Dedifferentiated amniotic fluid mesenchymal stem cell (primary cell): Measurements from ENCODE around the gene MYO5C.

ENCODE experiments used
- DNase-seq: peaks from one replicate; pipeline ENCODE4 v3.0.0-alpha.2; 2016; ENCODE audit errors: extremely low spot score

MYO5C gene

DNA sequence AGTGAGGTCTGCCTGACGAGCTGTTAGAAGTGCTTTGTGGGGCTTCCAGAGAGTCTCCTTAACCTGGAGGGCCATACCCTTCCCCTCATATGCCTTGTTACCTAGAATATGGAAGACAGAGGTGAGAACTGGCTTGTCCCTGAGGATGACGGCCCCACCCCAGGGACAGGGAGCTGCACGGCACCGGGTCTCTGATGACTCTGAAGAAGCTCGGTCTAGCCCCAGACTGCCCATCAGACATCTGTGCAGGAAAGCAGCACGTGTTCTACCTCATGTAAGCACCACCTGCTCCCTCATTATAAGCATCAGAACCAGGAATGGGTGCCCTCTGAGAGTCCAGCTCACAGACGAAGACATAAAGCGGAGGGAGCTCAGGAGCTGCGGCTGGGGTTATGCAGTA, 18.0 kb downstream of the MYO5C start:
- DNase-seq = no peak

DNA sequence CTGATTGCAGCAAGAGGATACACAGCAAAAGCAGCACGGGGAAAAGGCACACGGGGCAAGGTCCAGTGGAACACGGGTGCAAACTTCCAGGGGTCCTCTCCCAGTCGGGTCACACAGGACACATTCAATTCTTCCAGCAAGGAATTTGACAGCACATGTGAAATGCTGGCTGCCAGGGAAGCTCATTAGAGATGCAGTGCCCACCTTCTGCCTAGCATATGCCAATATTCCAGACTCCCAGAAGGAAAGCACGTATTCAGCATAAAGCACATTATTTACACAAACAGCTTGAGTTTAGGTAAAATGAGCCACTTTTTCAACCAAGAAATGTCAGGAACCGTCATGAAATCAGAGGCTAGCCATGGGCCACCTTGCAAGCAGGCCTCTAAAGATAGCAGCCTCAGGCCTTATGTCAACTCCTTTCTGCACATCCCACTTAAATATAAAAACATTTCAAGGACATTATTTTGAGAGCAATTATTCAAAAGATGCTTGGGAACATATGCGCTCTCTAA, 19.3 kb downstream of the MYO5C start:
- DNase-seq = no peak

DNA sequence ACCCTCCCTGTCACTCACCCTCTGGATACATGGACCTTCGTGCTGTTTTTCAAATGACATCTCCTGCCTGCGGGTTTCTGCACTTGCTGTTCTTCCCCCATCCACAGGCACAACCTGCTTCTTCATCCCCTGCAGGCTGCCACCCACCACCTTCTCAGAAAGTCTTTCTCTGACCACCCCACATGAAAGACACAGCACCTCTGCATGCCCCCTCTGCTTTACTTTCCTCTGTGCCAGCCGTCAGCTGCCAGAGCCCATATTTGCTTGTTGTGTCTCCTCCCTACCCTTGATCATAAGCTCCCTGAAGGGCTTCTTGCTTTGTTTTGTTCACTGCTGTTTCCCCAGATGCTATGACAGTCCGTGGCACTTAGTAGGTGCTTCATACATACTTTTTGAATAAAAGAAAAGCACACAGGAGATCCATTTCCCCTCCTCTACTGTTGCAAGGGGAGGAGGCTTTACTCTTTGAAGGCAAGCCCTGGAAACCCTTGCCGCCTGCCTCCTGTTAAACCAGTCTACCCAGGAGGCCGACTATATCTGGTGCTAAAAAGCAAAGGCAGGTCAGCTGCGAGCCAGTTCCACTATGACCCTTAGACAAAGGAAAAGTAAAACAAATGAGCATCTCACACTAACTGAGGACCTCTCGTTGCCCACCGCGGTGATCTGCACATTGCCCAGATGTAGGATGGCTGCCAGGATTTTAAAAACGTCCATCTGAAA, 31.9 kb downstream of the MYO5C start:
- no peak for DNase-seq

DNA sequence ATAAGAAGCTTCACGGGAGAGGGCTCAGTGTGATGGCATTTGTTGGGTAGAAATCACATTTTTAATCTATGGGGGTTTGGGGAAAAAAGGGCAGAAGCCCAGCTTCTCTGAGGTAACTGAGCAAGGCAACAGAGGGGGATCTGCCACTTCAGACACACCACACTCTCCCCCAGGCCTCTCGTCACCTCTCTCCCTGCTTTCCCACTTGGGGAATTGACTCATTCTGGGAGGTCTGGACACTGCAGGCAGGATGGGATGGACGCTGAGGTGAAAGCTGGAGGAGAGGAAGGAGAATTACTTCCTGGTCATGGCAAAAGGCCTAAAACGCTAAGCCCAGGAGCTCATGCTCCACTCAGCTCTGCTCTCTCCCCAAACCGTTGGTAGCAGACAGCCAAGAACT, 33.2 kb downstream of the MYO5C start:
- DNase-seq = no peak

DNA sequence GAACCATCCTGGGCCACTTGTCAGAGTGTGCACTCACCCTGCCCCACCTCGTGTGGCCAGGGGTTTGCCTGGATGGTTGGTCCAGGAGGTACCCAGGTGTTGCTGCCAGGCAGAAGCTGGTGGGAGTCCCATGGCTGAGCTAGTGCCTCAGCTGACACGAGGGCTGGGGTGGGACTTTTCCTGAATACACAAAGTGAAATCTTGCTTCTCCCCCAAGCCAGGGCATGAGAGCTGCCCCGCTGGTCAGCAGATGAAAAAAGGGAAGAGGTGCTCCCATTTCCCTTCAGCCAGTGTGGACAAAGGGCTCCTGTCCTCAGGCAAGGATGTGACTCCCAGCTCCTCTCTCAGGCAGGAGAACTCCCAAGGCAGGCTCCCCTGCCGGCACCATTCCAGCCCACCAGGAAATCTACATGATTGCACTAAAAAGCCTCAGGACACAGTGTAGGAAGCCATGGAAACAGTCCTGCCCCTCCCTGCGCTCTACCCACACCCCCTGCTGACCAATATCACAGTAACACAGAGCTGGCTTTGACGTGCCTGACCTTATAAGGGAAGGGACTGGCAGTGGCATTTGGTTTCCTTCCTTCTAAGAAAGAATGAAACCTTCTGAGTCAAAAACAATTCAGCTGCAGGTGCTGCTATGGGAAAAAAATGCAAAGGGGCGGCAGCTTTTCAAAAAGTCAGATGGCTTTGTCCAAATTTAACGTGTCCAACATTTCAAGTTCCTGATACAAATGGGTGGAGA, 33.9 kb downstream of the MYO5C start:
- peak; percentile 62 for DNase-seq

DNA sequence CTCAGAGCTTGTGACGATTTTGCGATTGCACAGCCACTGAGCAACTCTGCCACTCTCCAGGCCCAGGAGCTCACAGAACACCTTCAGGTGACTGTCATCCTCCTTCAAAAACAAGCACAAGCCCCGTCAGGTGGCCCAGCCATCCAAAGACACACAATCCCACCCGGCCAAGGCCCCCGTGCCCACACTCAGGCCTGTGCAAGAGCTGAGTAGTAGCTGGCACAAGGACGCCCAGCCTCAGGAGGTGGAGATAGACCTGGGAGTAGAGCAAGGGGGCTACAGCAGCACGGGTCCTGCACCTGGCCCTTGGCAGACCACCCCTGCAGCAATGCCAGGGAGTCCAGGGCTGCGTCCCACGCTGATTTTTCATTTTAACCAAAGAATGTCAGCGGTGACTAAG, 34.6 kb downstream of the MYO5C start:
- DNase-seq = no peak

DNA sequence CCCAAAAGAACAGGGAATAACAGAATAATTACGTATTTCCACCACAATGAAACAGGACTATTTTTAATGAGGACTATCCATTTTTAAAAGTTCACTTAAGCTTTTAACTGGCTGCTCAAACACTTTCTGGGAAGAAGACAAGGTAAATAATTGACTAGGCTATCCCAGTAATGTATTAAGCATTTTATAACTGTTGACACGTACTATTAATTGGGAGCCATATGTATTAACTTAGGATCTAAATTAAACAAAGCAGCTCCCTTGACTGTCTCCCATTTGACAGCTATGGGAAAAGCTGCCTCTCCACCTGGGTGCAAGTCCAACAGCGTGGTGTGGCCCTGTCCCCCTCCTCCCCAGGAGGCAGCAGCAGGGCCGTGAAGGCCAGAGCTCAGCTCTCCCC, 36.1 kb downstream of the MYO5C start:
- DNase-seq = no peak

DNA sequence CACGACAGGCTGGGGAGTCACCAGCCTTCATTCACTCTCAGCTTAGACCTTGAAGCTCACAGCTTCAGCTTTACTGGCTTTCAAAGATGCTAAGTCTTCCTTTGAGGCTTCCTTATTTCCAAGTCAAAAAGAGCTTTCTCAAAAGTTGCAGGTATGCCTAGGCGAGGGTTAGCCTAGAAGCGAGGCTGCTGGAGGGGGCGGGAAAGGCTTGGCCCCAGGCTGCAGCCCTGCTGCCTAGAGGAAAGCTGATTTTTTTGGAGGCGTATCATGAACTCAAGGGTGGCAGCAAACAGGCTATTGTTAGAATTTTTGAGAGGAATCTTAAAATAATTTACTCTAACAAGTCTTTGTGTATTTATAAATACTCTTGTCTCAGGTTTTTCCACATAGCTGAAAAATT, 37.1 kb downstream of the MYO5C start:
- DNase-seq = no peak

DNA sequence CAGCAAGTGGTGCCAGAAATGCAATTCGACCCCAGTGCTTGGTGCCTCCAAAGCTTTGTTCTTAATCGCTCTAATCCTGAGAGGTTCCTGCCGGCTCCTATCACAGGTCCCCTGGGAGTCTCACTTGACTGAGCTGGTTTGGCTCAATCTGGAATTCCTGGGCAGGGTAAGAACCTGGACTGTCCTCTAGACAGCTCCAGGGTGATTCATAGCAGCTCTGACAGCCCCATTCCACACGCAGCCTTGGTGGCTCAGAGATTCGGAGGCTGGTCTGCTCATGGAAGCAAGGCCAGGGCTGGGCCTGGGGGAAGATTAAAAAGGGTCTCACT, 37.9 kb downstream of the MYO5C start:
- no peak for DNase-seq

DNA sequence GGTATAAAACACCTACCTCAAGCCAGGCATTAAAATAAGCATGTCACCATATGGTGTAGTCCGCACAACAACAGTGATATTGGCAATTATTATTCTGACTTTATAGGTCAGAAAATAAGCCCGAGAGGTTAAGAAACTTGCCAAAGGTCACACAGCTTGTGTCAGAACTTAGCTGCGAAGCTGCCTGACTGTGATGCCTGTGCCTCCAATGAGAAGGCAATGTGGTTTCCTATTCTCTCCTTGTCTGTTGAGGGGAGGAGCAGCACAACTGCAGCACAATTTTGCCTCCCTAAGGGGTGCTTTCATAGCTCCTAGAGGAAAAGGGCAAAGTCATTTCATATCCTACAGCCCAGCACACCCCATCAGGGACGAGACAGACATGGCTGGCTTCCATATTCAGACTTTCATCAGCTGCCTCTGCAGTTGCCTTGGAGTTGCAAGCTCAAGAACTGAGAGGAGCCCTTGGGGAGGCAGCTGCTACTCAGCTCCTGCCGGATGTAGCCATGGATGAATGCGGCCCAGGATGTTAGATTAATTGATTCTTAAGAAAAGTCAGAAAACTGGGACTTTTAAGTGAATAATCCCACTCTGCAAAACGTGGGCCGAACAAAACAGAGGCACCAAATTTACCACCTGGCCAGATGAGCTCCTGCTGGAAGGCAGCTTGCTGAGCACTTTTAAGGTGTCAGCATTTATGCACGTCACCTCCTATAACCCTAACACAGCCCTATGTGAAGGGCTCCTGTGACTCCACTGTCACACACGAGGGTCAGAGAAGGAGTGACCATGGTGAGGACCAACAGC, 38.5 kb downstream of the MYO5C start:
- no peak for DNase-seq

DNA sequence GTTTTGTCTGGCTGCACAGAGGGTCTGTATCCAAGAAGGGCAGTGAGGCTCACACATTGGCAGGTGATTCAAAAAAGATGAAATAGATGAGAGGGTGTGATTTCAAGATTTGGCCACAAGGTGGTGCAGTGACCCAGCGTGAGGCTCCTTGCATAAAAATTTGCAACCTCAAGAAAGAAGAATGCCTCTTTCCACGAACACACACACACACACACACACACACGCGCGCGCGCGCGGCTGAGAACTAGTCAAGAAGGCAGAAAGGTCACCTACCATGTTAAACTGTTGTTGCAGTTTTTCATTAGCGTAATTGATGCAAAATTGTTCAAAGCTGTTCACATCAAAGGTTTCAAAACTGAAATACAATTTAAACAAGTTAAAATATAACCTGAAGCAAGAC, 39.2 kb downstream of the MYO5C start:
- peak; percentile 81 for DNase-seq

DNA sequence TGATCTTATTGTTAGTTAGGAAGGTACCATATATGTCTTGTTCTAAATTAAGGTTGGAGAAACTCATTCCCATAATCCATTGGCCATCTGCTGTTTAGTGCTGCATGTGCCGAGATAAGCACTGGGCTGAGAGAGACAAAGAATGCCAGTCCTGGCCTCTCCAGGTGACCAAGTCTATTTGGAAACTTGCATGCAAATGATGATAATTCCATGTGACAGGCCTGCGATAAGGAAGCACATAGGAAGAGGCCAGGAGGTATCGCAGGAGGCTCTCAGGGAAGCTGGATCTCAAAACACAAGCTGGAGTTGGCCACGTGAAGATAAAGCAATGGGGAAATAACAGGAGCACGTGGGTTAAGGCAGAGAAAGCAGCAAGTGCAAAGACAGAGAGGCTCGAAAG, 39.7 kb downstream of the MYO5C start:
- no peak for DNase-seq

DNA sequence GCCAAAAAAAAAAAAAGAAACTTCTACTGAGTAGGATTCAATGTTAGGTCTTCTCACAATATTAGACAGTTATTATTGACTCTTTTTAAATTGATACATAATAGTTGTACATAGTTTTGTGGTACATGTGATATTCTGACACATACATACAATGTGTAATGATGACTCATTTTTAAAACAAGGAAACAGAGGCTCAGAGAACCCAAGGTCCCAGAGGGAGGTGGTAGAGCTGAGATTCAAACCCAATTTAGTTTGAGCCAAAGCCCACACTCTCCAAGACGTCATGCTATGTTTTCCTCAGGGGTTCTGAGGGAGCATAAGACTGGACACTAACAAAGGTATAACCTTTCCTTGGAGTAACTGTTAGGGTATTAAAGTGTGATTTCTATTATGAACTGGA, 40.6 kb downstream of the MYO5C start:
- no peak for DNase-seq

DNA sequence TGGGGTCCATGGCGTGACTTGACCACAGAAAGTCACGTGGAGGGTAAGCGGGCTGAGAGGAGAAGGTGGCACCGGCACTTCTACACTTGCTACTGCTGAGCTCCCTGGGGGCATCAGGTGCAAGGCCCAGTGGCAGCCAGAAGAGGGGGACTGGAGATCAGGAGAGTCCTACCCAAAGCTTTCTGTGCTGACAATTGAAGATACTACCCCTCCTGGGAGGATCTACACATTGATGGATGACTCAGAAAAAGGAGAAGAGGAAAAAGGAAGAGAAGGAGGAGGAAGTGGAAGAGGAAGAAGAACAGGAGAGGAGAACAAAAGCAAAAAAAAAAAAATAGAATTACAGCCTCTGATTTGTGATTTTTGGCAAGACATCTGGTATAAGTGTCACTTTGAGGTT, 41.2 kb downstream of the MYO5C start:
- no peak for DNase-seq

DNA sequence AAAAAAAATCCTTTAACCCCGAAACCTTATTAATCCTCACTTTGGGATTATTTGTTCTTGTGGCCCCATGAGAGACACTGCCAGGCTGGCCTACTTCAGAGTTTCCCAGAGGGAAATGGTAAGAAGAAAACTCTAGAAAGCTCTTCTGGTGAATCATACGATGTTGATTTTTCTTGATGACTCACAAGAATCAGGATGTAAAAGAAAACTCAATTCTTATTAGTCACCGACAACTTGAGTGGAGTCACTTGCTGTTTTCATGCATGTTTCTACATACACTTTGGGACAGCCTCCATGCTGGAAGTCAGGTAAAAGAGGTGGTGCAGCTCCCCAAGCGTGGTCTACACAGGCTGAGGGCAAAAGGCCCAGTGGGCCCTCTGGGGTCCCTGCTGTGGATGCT, 42.8 kb downstream of the MYO5C start:
- DNase-seq = peak; percentile 91

DNA sequence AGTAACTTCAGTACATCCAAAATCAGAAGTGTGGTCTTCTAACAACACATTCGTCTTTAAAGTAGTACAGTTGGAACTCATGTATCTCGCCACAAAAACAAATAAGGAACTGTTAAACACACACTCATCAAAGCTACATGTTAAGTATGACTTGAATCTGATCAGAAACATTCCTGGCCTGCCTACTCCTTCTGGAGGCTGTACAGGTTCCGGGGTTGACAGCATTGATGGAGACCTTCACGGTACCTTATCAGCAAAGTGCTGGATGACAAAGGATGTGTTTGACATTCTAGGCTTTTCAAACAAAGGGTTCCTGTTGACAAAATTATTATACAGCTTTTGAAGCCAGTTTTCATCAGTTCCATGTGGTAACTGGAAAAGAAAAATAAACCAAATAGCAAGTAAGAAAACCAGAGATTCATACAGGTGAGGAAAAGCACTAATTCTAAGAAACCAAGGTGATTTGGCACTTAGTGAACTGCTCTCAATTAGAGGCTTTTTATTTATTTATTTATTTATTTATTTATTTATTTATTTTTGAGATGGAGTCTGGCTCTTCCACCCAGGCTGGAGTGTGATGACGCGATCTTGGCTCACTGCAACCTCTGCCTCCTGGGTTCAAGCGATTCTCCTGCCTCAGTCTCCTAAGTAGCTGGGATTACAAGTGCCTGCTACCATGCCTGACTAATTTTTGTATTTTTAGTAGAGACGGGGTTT, 44.3 kb downstream of the MYO5C start:
- DNase-seq = no peak

DNA sequence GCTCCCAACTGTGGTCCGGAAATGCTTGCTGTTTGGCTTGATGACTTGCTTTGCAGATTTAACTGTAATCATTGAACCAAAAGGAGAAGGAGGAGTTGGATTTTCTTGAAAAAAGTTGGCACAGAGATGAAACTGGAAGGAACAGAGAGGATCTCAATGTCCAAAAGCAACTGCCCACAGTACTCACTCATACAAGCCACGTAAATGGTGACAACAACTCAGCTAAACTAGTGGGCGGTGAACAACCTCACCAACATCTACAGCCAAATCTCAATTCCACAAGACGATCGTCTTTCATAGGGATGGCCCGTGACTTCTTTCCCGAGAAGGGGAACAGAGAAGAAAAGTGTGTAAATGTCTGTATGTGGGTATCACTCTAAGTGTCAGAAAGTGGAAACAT, 48.1 kb downstream of the MYO5C start:
- DNase-seq = no peak

DNA sequence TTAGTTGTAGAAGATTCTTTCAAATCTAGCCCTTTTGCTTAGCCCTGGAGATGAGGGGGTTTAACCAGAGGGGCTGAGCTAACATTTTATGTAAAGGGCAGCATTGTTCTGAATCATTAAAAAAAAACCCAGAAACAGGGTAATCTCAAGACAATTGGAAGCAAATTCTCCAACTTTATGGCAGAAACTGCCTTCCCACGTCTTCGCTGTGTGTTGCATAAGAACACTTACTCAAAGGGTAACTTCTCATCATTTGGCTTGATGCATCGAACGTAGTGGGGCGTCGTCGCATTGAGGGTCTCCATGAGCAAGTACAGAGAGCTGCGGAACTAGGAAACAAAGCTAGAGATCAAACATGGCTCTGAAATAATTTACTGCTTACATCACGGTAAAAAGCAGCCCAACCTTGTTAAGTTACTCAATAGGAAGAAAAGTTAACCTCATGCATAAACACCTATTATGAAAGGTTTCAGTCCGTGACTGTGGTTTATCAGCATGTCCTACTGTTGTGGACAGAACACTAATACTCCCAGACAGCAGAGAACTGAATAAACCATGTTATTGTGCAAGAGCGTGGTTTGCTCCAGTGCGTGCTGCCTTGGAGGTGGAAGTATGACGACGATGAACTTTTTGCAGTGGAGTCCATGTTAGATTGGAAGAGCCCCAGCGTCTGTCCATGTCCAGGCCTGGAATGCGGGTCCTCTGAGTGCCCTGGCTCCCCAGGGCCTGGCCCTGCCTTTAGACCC, 48.7 kb downstream of the MYO5C start:
- no peak for DNase-seq

DNA sequence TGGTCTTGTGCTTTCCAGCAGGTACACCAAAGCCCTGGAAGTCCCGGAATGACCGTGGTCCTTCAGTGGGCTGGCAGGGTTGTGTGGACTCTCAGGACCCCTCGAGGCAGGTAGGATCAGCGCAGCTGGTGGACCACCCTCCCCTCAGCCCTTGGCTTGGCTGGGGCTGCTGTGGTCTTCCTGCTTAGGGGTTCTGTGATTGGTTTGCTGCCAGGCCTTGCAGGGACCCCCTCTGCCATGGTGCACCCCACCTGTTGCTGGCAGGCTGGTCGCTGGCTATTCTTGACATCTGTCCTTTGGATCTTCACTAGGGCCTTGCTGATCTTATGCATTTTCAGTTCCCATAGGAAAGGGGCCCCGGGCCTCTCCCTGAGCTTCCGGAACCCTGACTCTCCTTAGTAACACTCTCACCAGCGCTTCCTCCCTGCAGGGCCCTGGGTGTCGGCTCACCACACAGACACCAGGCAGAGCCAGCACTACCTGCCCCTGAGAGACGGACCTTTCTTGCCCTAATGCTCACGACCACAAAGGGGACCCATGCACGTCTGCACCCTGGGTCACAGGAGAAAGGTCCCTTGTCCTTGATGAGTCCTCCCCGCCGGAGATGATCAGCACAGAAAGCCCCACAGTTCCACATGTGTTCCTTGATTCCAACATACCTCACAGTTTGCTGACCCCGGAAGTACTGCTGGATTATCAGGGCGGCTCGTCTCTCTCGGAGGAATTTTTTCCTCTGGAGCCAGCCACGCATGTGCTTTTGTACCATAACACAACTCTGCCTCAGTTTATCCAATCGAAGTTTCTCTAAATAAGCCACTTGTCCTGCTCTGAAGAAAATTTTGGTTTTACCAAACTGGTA, 51.7 kb downstream of the MYO5C start:
- DNase-seq = no peak

DNA sequence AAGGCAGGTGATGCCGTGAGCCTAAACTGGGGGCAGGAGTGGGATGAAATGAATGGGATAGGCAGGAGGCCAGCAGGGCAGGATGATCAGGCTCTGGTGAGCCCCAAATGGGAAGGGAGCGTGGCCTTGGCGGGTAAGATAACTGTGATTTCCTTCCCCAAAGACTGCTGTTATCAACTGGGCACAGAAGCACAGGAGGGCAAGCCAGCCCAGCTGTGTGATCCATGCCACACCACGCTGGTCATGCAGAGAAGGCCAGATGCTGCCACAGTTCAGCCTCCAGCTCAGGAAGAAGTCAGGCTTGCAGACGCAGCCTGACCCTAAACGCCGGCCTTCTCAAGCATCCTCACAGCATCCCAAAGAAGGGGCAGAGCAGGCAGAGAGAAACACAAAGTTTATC, 52.3 kb downstream of the MYO5C start:
- no peak for DNase-seq
